ENCODE measurements around the gene S100B.

The S100B gene

GRCh38 chr21:46628868-46629267 is 24.0 kb upstream of the S100B start:
- in situ Hi-C loops (cut with HindIII; ENCODE audit: low sequenced_read_pairs): no loop called here

- in situ Hi-C loops (cut with HindIII; ENCODE audit: low sequenced_read_pairs): no loop called here
Observed at GRCh38 chr21:46627726-46628125, 22.8 kb upstream of the S100B start.

- in situ Hi-C loops (cut with HindIII; ENCODE audit: low sequenced_read_pairs): no loop called here
Observed at GRCh38 chr21:46626975-46627501, 22.2 kb upstream of the S100B start.

GRCh38 chr21:46626536-46626935 is 21.7 kb upstream of the S100B start:
- in situ Hi-C loops (cut with HindIII; ENCODE audit: low sequenced_read_pairs): no loop called here

GRCh38 chr21:46625759-46626158 is 20.9 kb upstream of the S100B start:
- in situ Hi-C loops (cut with HindIII; ENCODE audit: low sequenced_read_pairs): no loop called here

GRCh38 chr21:46624050-46624449 is 19.2 kb upstream of the S100B start:
- in situ Hi-C loops (cut with HindIII; ENCODE audit: low sequenced_read_pairs): no loop called here

- in situ Hi-C loops (cut with HindIII; ENCODE audit: low sequenced_read_pairs): no loop called here
Observed at GRCh38 chr21:46622226-46622625, 17.3 kb upstream of the S100B start.

- in situ Hi-C loops (cut with HindIII; ENCODE audit: low sequenced_read_pairs): no loop called here
Observed at GRCh38 chr21:46621457-46622182, 16.7 kb upstream of the S100B start.

- in situ Hi-C loops (cut with HindIII; ENCODE audit: low sequenced_read_pairs): no loop called here
Observed at GRCh38 chr21:46620846-46621245, 16.0 kb upstream of the S100B start.

- in situ Hi-C loops (cut with HindIII; ENCODE audit: low sequenced_read_pairs): no loop called here
Observed at GRCh38 chr21:46619846-46620245, 15.0 kb upstream of the S100B start.

GRCh38 chr21:46618738-46619379 is 14.0 kb upstream of the S100B start:
- in situ Hi-C loops (cut with HindIII; ENCODE audit: low sequenced_read_pairs): no loop called here

- in situ Hi-C loops (cut with HindIII; ENCODE audit: low sequenced_read_pairs): no loop called here
Observed at GRCh38 chr21:46617267-46618051, 12.6 kb upstream of the S100B start.

GRCh38 chr21:46616656-46617055 is 11.8 kb upstream of the S100B start:
- in situ Hi-C loops (cut with HindIII; ENCODE audit: low sequenced_read_pairs): no loop called here

- in situ Hi-C loops (cut with HindIII; ENCODE audit: low sequenced_read_pairs): no loop called here
Observed at GRCh38 chr21:46616050-46616449, 11.2 kb upstream of the S100B start.

GRCh38 chr21:46613391-46613790 is 8.5 kb upstream of the S100B start:
- in situ Hi-C loops (cut with HindIII; ENCODE audit: low sequenced_read_pairs): no loop called here

- in situ Hi-C loops (cut with HindIII; ENCODE audit: low sequenced_read_pairs): no loop called here
Observed at GRCh38 chr21:46610018-46610701, 5.3 kb upstream of the S100B start.

GRCh38 chr21:46608672-46609111 is 3.8 kb upstream of the S100B start:
- in situ Hi-C loops (cut with HindIII; ENCODE audit: low sequenced_read_pairs): no loop called here

GRCh38 chr21:46607636-46608035 is 2.8 kb upstream of the S100B start:
- in situ Hi-C loops (cut with HindIII; ENCODE audit: low sequenced_read_pairs): no loop called here

- in situ Hi-C loops (cut with HindIII; ENCODE audit: low sequenced_read_pairs): no loop called here
Observed at GRCh38 chr21:46606427-46606813, 1.5 kb upstream of the S100B start.

- in situ Hi-C loops (cut with HindIII; ENCODE audit: low sequenced_read_pairs): no loop called here
Observed at GRCh38 chr21:46605767-46606426, 1.0 kb upstream of the S100B start.
